ENCODE measurements around the gene TCP1.

TCP1 gene

GRCh38 chr6:159761873-159762680 is 27.3 kb downstream of the TCP1 start, which contains the start of gene ACAT2:
ACAT2 (plus strand) TSS chr6:159762045; CDS start chr6:159762088, 43 bp downstream.
- H3K4me3 ChIP-seq (ENCODE audit: low read length), result peak within 1 kb of the TSS; percentile 85
- no peaks in the 10 kb centered on the region for H3K27me3 ChIP-seq (ENCODE audit: control insufficient read depth, insufficient read depth, low read length)
- peaks cover 22% of the 10 kb centered on the region for H3K4me1 ChIP-seq (ENCODE audit: control insufficient read depth, low read depth, low read length)
- peak within 1 kb of the TSS; percentile 97 for H3K27ac ChIP-seq (ENCODE audit: low read length)
- H3K9me3 ChIP-seq (ENCODE audit: control insufficient read depth, low read depth, low read length), result no peaks in the 10 kb centered on the region
- H3K36me3 ChIP-seq (ENCODE audit: control insufficient read depth, low read depth, low read length), result peaks cover 43% of the 10 kb centered on the region
- H3K9ac ChIP-seq (ENCODE audit: low read length), result peak within 1 kb of the TSS; percentile 89

GRCh38 chr6:159761129-159761872 is 28.1 kb downstream of the TCP1 start:
- Histone ChIP-seq H3K9ac (ENCODE audit: low read length) (peak overlapping the region; percentile 89), H3K36me3 (ENCODE audit: control insufficient read depth, low read depth, low read length) (peaks cover 41% of the 10 kb centered on the region), H3K27me3 (ENCODE audit: control insufficient read depth, insufficient read depth, low read length) (no peaks in the 10 kb centered on the region), H3K4me3 (ENCODE audit: low read length) (peak overlapping the region; percentile 85), H3K27ac (ENCODE audit: low read length) (peak overlapping the region; percentile 97), H3K9me3 (ENCODE audit: control insufficient read depth, low read depth, low read length) (no peaks in the 10 kb centered on the region), H3K4me1 (ENCODE audit: control insufficient read depth, low read depth, low read length) (peaks cover 22% of the 10 kb centered on the region)

- Histone ChIP-seq H3K27me3 (ENCODE audit: control insufficient read depth, insufficient read depth, low read length) (no peaks in the 10 kb centered on the region), H3K27ac (ENCODE audit: low read length) (peak overlapping the region; percentile 97), H3K36me3 (ENCODE audit: control insufficient read depth, low read depth, low read length) (peaks cover 41% of the 10 kb centered on the region), H3K9me3 (ENCODE audit: control insufficient read depth, low read depth, low read length) (no peaks in the 10 kb centered on the region), H3K4me3 (ENCODE audit: low read length) (peak overlapping the region; percentile 85), H3K9ac (ENCODE audit: low read length) (peak overlapping the region; percentile 89), H3K4me1 (ENCODE audit: control insufficient read depth, low read depth, low read length) (peaks cover 22% of the 10 kb centered on the region)
Measured at GRCh38 chr6:159760602-159761057, 28.8 kb downstream of the TCP1 start.

GRCh38 chr6:159759645-159760044 is 29.8 kb downstream of the TCP1 start:
- peaks cover 44% of the 10 kb centered on the region for H3K36me3 ChIP-seq (ENCODE audit: control insufficient read depth, low read depth, low read length)
- H3K27ac ChIP-seq (ENCODE audit: low read length), result no peak overlapping the region
- H3K9me3 ChIP-seq (ENCODE audit: control insufficient read depth, low read depth, low read length), result no peaks in the 10 kb centered on the region
- peak overlapping the region; percentile 89 for H3K9ac ChIP-seq (ENCODE audit: low read length)
- H3K4me3 ChIP-seq (ENCODE audit: low read length), result no peak overlapping the region
- H3K4me1 ChIP-seq (ENCODE audit: control insufficient read depth, low read depth, low read length), result peaks cover 22% of the 10 kb centered on the region
- no peaks in the 10 kb centered on the region for H3K27me3 ChIP-seq (ENCODE audit: control insufficient read depth, insufficient read depth, low read length)

GRCh38 chr6:159758031-159759001 is 31.1 kb downstream of the TCP1 start:
- H3K36me3 ChIP-seq (ENCODE audit: control insufficient read depth, low read depth, low read length), result peaks cover 47% of the 10 kb centered on the region
- H3K9ac ChIP-seq (ENCODE audit: low read length), result no peak overlapping the region
- no peak overlapping the region for H3K4me3 ChIP-seq (ENCODE audit: low read length)
- no peaks in the 10 kb centered on the region for H3K9me3 ChIP-seq (ENCODE audit: control insufficient read depth, low read depth, low read length)
- H3K4me1 ChIP-seq (ENCODE audit: control insufficient read depth, low read depth, low read length), result peaks cover 22% of the 10 kb centered on the region
- H3K27me3 ChIP-seq (ENCODE audit: control insufficient read depth, insufficient read depth, low read length), result no peaks in the 10 kb centered on the region
- H3K27ac ChIP-seq (ENCODE audit: low read length), result no peak overlapping the region

GRCh38 chr6:159756508-159756907 is 32.9 kb downstream of the TCP1 start:
- Histone ChIP-seq H3K9ac (ENCODE audit: low read length) (no peak overlapping the region), H3K4me1 (ENCODE audit: control insufficient read depth, low read depth, low read length) (peaks cover 16% of the 10 kb centered on the region), H3K27me3 (ENCODE audit: control insufficient read depth, insufficient read depth, low read length) (no peaks in the 10 kb centered on the region), H3K27ac (ENCODE audit: low read length) (no peak overlapping the region), H3K36me3 (ENCODE audit: control insufficient read depth, low read depth, low read length) (peaks cover 60% of the 10 kb centered on the region), H3K4me3 (ENCODE audit: low read length) (no peak overlapping the region), H3K9me3 (ENCODE audit: control insufficient read depth, low read depth, low read length) (no peaks in the 10 kb centered on the region)

GRCh38 chr6:159754959-159755914 is 34.2 kb downstream of the TCP1 start:
- Histone ChIP-seq H3K9ac (ENCODE audit: low read length) (no peak overlapping the region), H3K27me3 (ENCODE audit: control insufficient read depth, insufficient read depth, low read length) (no peaks in the 10 kb centered on the region), H3K9me3 (ENCODE audit: control insufficient read depth, low read depth, low read length) (no peaks in the 10 kb centered on the region), H3K4me1 (ENCODE audit: control insufficient read depth, low read depth, low read length) (peaks cover 7% of the 10 kb centered on the region), H3K4me3 (ENCODE audit: low read length) (no peak overlapping the region), H3K27ac (ENCODE audit: low read length) (no peak overlapping the region), H3K36me3 (ENCODE audit: control insufficient read depth, low read depth, low read length) (peaks cover 73% of the 10 kb centered on the region)

GRCh38 chr6:159754401-159754800 is 35.0 kb downstream of the TCP1 start:
- H3K27me3 ChIP-seq (ENCODE audit: control insufficient read depth, insufficient read depth, low read length), result no peaks in the 10 kb centered on the region
- H3K36me3 ChIP-seq (ENCODE audit: control insufficient read depth, low read depth, low read length), result peaks cover 81% of the 10 kb centered on the region
- H3K4me1 ChIP-seq (ENCODE audit: control insufficient read depth, low read depth, low read length), result no peaks in the 10 kb centered on the region
- no peak overlapping the region for H3K27ac ChIP-seq (ENCODE audit: low read length)
- H3K9ac ChIP-seq (ENCODE audit: low read length), result no peak overlapping the region
- H3K4me3 ChIP-seq (ENCODE audit: low read length), result no peak overlapping the region
- H3K9me3 ChIP-seq (ENCODE audit: control insufficient read depth, low read depth, low read length), result no peaks in the 10 kb centered on the region

GRCh38 chr6:159753081-159753872 is 36.1 kb downstream of the TCP1 start:
- H3K36me3 ChIP-seq (ENCODE audit: control insufficient read depth, low read depth, low read length), result peaks cover 87% of the 10 kb centered on the region
- H3K4me1 ChIP-seq (ENCODE audit: control insufficient read depth, low read depth, low read length), result no peaks in the 10 kb centered on the region
- H3K9ac ChIP-seq (ENCODE audit: low read length), result no peak overlapping the region

GRCh38 chr6:159751448-159751847 is 38.0 kb downstream of the TCP1 start:
- H3K4me3 ChIP-seq (ENCODE audit: low read length), result no peak overlapping the region
- no peak overlapping the region for H3K9ac ChIP-seq (ENCODE audit: low read length)
- H3K36me3 ChIP-seq (ENCODE audit: control insufficient read depth, low read depth, low read length), result peaks cover 97% of the 10 kb centered on the region
- no peaks in the 10 kb centered on the region for H3K9me3 ChIP-seq (ENCODE audit: control insufficient read depth, low read depth, low read length)
- H3K27me3 ChIP-seq (ENCODE audit: control insufficient read depth, insufficient read depth, low read length), result no peaks in the 10 kb centered on the region
- H3K4me1 ChIP-seq (ENCODE audit: control insufficient read depth, low read depth, low read length), result no peaks in the 10 kb centered on the region
- no peak overlapping the region for H3K27ac ChIP-seq (ENCODE audit: low read length)

More at GRCh38 chr6:159753081-159753872, 36.1 kb downstream of the TCP1 start:
- Histone ChIP-seq H3K9me3 (ENCODE audit: control insufficient read depth, low read depth, low read length) (no peaks in the 10 kb centered on the region), H3K4me3 (ENCODE audit: low read length) (no peak overlapping the region), H3K27ac (ENCODE audit: low read length) (no peak overlapping the region), H3K27me3 (ENCODE audit: control insufficient read depth, insufficient read depth, low read length) (no peaks in the 10 kb centered on the region)

Measured in iPS-18a (cell line).